CD4-positive, alpha-beta T cell (primary cell): ENCODE results near the gene ANKH. TPM values are rescaled to one million over a fixed set of nuclear protein-coding genes. Genes with fewer than 3 reads are reported as not detected.
"Not testable (repeated sequence)": the region's sequence is repeated elsewhere in the genome, so short reads cannot be mapped to it uniquely, and the experiment has no call there.

Source experiments
- ATAC-seq: fragments of 200-7000 bp; cut with Tn5 transposase; one replicate; pipeline ENCODE4 v1.10.0; 2022; ENCODE audit warnings: mild to moderate bottlenecking; ENCODE audit not compliant: poor library complexity
- CTCF ChIA-PET: fragments of 350-600 bp; sonication (Branson Sonifier 250); formaldehyde crosslinking; loops from one replicate; lab custom pipeline; 2021; ENCODE audit warnings: antibody characterized with exemption, inconsistent platforms; lab: Charles Lee
- POLR2A ChIA-PET: fragments of 350-600 bp; sonication (Branson Sonifier 250); formaldehyde crosslinking; loops from one replicate; lab custom pipeline; 2021; ENCODE audit warnings: antibody characterized with exemption, inconsistent platforms; lab: Charles Lee
- DNase-seq, 14 experiments: peaks; one replicate each; pipeline ENCODE4 v3.0.0-alpha.2; 2013 to 2020; ENCODE audit warnings: mixed read lengths in 2 of 14
- H3K27ac ChIP-seq, 2 donors: one replicate each; pipeline versions ENCODE4 v1.5.1 to v1.7.0; 2013; ENCODE audit warnings: low read length in 2 of 2, low read depth in 1 of 2, mild to moderate bottlenecking in 1 of 2
- H3K27me3 ChIP-seq, 2 experiments: 1 replicate in 1 of 2; 2 replicates in 1 of 2; pipeline versions ENCODE4 v1.6.1 to v1.7.0; 2013; ENCODE audit warnings: low read length in 2 of 2, control low read depth in 1 of 2, mild to moderate bottlenecking in 1 of 2, moderate library complexity in 1 of 2; ENCODE audit not compliant: insufficient read depth in 2 of 2, control insufficient read depth in 1 of 2
- H3K36me3 ChIP-seq: one replicate; pipeline ENCODE4 v1.6.1; 2013; ENCODE audit warnings: low read length, control low read depth; ENCODE audit not compliant: insufficient read depth
- H3K4me1 ChIP-seq: one replicate; pipeline ENCODE4 v1.6.1; 2013; ENCODE audit warnings: low read length, control low read depth; ENCODE audit not compliant: insufficient read depth
- H3K4me3 ChIP-seq: one replicate; pipeline ENCODE4 v1.5.1; 2013; ENCODE audit warnings: mild to moderate bottlenecking, low read length, moderate library complexity
- H3K9me3 ChIP-seq, 2 experiments: 1 replicate in 1 of 2; 2 replicates in 1 of 2; pipeline versions ENCODE4 v1.6.1 to v1.7.0; 2013; ENCODE audit warnings: low read length in 2 of 2, mild to moderate bottlenecking in 2 of 2, control low read depth in 1 of 2, moderate library complexity in 1 of 2; ENCODE audit not compliant: control insufficient read depth in 1 of 2, insufficient read depth in 1 of 2
- H3K27ac Mint-ChIP-seq: one replicate; pipeline ENCODE4 v1.8.0; 2020; ENCODE audit warnings: mixed read lengths
- H3K27me3 Mint-ChIP-seq: one replicate; pipeline ENCODE4 v1.8.0; 2021; ENCODE audit warnings: mixed read lengths
- H3K36me3 Mint-ChIP-seq: one replicate; pipeline ENCODE4 v1.8.0; 2021; ENCODE audit warnings: low read depth, mixed read lengths
- H3K4me1 Mint-ChIP-seq: one replicate; pipeline ENCODE4 v1.8.0; 2021; ENCODE audit warnings: low read depth, mixed read lengths
- H3K4me3 Mint-ChIP-seq: one replicate; pipeline ENCODE4 v1.8.0; 2020; ENCODE audit warnings: mild to moderate bottlenecking, mixed read lengths
- H3K9me3 Mint-ChIP-seq: one replicate; pipeline ENCODE4 v1.8.0; 2020; ENCODE audit warnings: mixed read lengths
- intact Hi-C, 2 experiments: fragments of 100-400 bp; cut with DNase I in 1 of 2; cut with micrococcal nuclease in 1 of 2; formaldehyde crosslinking; loops; one replicate each; pipeline versions ENCODE4 v1.15.1 to v1.9.0; 2023 to 2025; cut with DNase I, micrococcal nuclease
- total RNA-seq, 174 experiments: library from RNA in 2 of 174; stranded (reverse) in 2 of 174; gene quantifications; one replicate each; pipeline ENCODE4 v1.2.3 and lab custom pipeline; 2021 to 2026
- TF ChIP-seq, protein P1 (sequence below): fragments of 200-600 bp; IDR thresholded peaks from one replicate; pipeline ENCODE4 v1.8.0; 2022; ENCODE audit warnings: antibody characterized with exemption, mild to moderate bottlenecking

ANKH gene
- total RNA-seq, 2 experiments from 2014 or later: 69.5 to 72.3 TPM

DNA sequence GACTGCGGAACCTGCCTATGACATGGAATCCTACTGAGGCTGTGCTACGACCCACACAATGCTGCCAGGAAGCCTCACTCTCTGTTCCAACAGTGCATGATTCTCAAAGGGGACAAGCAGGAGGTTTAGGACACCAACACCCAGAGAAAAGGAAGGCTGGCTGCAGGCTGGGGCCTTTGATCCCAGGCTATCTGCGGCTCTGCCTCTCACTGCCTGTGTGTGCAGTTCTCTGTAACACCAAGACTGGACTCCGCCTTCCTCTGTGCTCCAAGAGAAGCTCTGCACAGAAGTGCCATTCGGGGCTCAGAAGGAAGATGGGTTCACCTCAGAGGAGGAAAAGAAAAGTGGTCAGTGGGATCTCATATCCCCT is 20.5 kb downstream of the ANKH start:
- ChIA-PET POLR2A (interaction anchor here (2.0 kb wide), 1 partner anchor 11 kb away, joined by 5 read pairs; no protein-coding TSS in a partner anchor), CTCF (no interaction called here)
- Mint-ChIP-seq H3K4me1 (peaks cover 42% of the 10 kb centered on the region), H3K27ac (no peak overlapping the region), H3K9me3 (no peaks in the 10 kb centered on the region), H3K4me3 (no peak overlapping the region), H3K36me3 (peaks cover 67% of the 10 kb centered on the region), H3K27me3 (no peaks in the 10 kb centered on the region)
- intact Hi-C loops: loop anchor here in 1 of 2 experiments (10.0 kb wide), 1 partner anchor 706 kb away; the partner anchor contains the start of gene TRIO
- no peak overlapping the region for H3K27ac ChIP-seq
- H3K27me3 ChIP-seq: no peaks in the 10 kb centered on the region
- ATAC-seq (no peak), DNase-seq (no peak)
- no peak overlapping the region for H3K4me3 ChIP-seq
- H3K4me1 ChIP-seq: peaks cover 5% of the 10 kb centered on the region
- TF ChIP-seq, protein P1, sequence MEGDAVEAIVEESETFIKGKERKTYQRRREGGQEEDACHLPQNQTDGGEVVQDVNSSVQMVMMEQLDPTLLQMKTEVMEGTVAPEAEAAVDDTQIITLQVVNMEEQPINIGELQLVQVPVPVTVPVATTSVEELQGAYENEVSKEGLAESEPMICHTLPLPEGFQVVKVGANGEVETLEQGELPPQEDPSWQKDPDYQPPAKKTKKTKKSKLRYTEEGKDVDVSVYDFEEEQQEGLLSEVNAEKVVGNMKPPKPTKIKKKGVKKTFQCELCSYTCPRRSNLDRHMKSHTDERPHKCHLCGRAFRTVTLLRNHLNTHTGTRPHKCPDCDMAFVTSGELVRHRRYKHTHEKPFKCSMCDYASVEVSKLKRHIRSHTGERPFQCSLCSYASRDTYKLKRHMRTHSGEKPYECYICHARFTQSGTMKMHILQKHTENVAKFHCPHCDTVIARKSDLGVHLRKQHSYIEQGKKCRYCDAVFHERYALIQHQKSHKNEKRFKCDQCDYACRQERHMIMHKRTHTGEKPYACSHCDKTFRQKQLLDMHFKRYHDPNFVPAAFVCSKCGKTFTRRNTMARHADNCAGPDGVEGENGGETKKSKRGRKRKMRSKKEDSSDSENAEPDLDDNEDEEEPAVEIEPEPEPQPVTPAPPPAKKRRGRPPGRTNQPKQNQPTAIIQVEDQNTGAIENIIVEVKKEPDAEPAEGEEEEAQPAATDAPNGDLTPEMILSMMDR: no peak
- no peaks in the 10 kb centered on the region for H3K9me3 ChIP-seq
- H3K36me3 ChIP-seq: peaks cover 8% of the 10 kb centered on the region

- H3K4me1 ChIP-seq: peaks cover 5% of the 10 kb centered on the region
- CTCF ChIA-PET: no interaction called here
- TF ChIP-seq, protein P1: no peak
- DNase-seq (no peak), ATAC-seq (no peak)
- H3K4me1 Mint-ChIP-seq: peaks cover 39% of the 10 kb centered on the region
- H3K36me3 ChIP-seq: peaks cover 8% of the 10 kb centered on the region
- no peak overlapping the region for H3K27ac ChIP-seq
- no peak overlapping the region for H3K27ac Mint-ChIP-seq
- no peaks in the 10 kb centered on the region for H3K9me3 ChIP-seq
- H3K27me3 Mint-ChIP-seq: no peaks in the 10 kb centered on the region
- intact Hi-C loops: loop anchor here in 1 of 2 experiments (10.0 kb wide), 1 partner anchor 706 kb away; the partner anchor contains the start of gene TRIO
- POLR2A ChIA-PET: interaction anchor here (0.7 to 2.3 kb wide), 3 partner anchors 11 to 143 kb away, joined by 3 to 11 read pairs (median 5); partner anchors contain the start of gene ANKH
- H3K9me3 Mint-ChIP-seq: no peaks in the 10 kb centered on the region
- H3K27me3 ChIP-seq: no peaks in the 10 kb centered on the region
- no peak overlapping the region for H3K4me3 ChIP-seq
- H3K4me3 Mint-ChIP-seq: no peak overlapping the region
- H3K36me3 Mint-ChIP-seq: peaks cover 66% of the 10 kb centered on the region
Observed at GRCh38 chr5:14850419-14851049, 21.0 kb downstream of the ANKH start.

- H3K27ac Mint-ChIP-seq: no peak overlapping the region
- no peak for ATAC-seq
- TF ChIP-seq, protein P1: no peak
- H3K4me3 ChIP-seq: no peak overlapping the region
- POLR2A ChIA-PET: interaction anchor here (0.7 to 2.3 kb wide), 3 partner anchors 12 to 144 kb away, joined by 3 to 11 read pairs (median 5); partner anchors contain the start of gene ANKH
- H3K27me3 Mint-ChIP-seq: no peaks in the 10 kb centered on the region
- H3K4me1 Mint-ChIP-seq: peaks cover 32% of the 10 kb centered on the region
- H3K27ac ChIP-seq: no peak overlapping the region
- no peaks in the 10 kb centered on the region for H3K4me1 ChIP-seq
- no peak for DNase-seq
- intact Hi-C loops: loop anchor here in 1 of 2 experiments (10.0 kb wide), 1 partner anchor 705 kb away; the partner anchor contains the start of gene TRIO
- H3K36me3 Mint-ChIP-seq: peaks cover 67% of the 10 kb centered on the region
- peaks cover 8% of the 10 kb centered on the region for H3K36me3 ChIP-seq
- CTCF ChIA-PET: no interaction called here
- no peaks in the 10 kb centered on the region for H3K9me3 Mint-ChIP-seq
- H3K4me3 Mint-ChIP-seq: no peak overlapping the region
- H3K9me3 ChIP-seq: no peaks in the 10 kb centered on the region
- no peaks in the 10 kb centered on the region for H3K27me3 ChIP-seq
Observed at GRCh38 chr5:14849516-14850294, 21.9 kb downstream of the ANKH start.

GRCh38 chr5:14848942-14849341 is 22.6 kb downstream of the ANKH start:
- H3K27ac Mint-ChIP-seq, H3K4me3 Mint-ChIP-seq, CTCF ChIA-PET, H3K9me3 ChIP-seq, H3K27me3 ChIP-seq, H3K36me3 ChIP-seq, H3K27ac ChIP-seq, ATAC-seq, intact Hi-C loops, DNase-seq, H3K4me3 ChIP-seq, H3K9me3 Mint-ChIP-seq, H3K27me3 Mint-ChIP-seq, H3K4me1 ChIP-seq: not testable (repeated sequence)
- peaks cover 26% of the 10 kb centered on the region for H3K4me1 Mint-ChIP-seq
- POLR2A ChIA-PET: interaction anchor here (1.5 to 2.3 kb wide), 2 partner anchors 22 to 54 kb away, joined by 3 to 11 read pairs; partner anchors contain the start of gene ANKH
- H3K36me3 Mint-ChIP-seq: peaks cover 73% of the 10 kb centered on the region
